HepG2 (cell line): ENCODE measurements around the gene ARFGAP3. TPM values are rescaled to one million over a fixed set of nuclear protein-coding genes. Genes with fewer than 3 reads are reported as not detected.

ENCODE experiments used
- ATF2 ChIP-seq: sonication (generic); formaldehyde crosslinking; IDR thresholded peaks from 2 replicates; pipeline ENCODE4 v1.4.0; 2020; ENCODE audit warnings: missing genetic modification reagents
- ATM ChIP-seq: fragments of 450-650 bp; IDR thresholded peaks from 2 replicates; pipeline ENCODE4 v1.7.1; 2017; ENCODE audit warnings: mild to moderate bottlenecking, borderline replicate concordance
- CENPBD1 ChIP-seq: sonication (generic); formaldehyde crosslinking; IDR thresholded peaks from 2 replicates; pipeline ENCODE4 v1.8.0; 2022; ENCODE audit warnings: missing genetic modification reagents, low read depth, mild to moderate bottlenecking, borderline replicate concordance
- DMAP1 ChIP-seq: IDR thresholded peaks from 2 replicates; pipeline ENCODE4 v1.6.1; 2016
- EED ChIP-seq: sonication (generic); formaldehyde crosslinking; IDR thresholded peaks from 2 replicates; pipeline ENCODE4 v1.5.0; 2020; ENCODE audit warnings: mild to moderate bottlenecking, missing genetic modification reagents
- FOXK2 ChIP-seq: fragments of 450-650 bp; IDR thresholded peaks from 2 replicates; pipeline ENCODE4 v1.6.1; 2016
- HNRNPLL ChIP-seq: fragments of 200-400 bp; formaldehyde crosslinking; IDR thresholded peaks from 2 replicates; pipeline ENCODE4 v1.6.1; 2017; ENCODE audit warnings: mild to moderate bottlenecking, low read depth, low read length; ENCODE audit not compliant: poor library complexity, severe bottlenecking
- IKZF5 ChIP-seq: IDR thresholded peaks from 2 replicates; pipeline ENCODE4 v1.6.1; 2018; ENCODE audit warnings: missing genetic modification reagents, mild to moderate bottlenecking, missing compliant biosample characterization
- MAF1 ChIP-seq: sonication (generic); formaldehyde crosslinking; IDR thresholded peaks from 2 replicates; pipeline ENCODE4 v1.5.0; 2020; ENCODE audit warnings: missing genetic modification reagents, borderline replicate concordance
- MYC ChIP-seq: sonication (generic); formaldehyde crosslinking; IDR thresholded peaks from 2 replicates; pipeline ENCODE4 v1.9.0; 2021; ENCODE audit warnings: missing genetic modification reagents, borderline replicate concordance
- NFE2L1 ChIP-seq: sonication (generic); formaldehyde crosslinking; IDR thresholded peaks from 2 replicates; pipeline ENCODE4 v1.4.0; 2020; ENCODE audit warnings: missing genetic modification reagents, mild to moderate bottlenecking, borderline replicate concordance
- NFE2L2 ChIP-seq: fragments of 150-350 bp; IDR thresholded peaks from 2 replicates; pipeline ENCODE4 v1.6.1; 2014; ENCODE audit warnings: low read length
- NFKB2 ChIP-seq: sonication (generic); formaldehyde crosslinking; IDR thresholded peaks from 2 replicates; pipeline ENCODE4 v1.4.0; 2020; ENCODE audit warnings: missing genetic modification reagents, borderline replicate concordance
- PAWR ChIP-seq: sonication (generic); formaldehyde crosslinking; IDR thresholded peaks from 2 replicates; pipeline ENCODE4 v1.4.0; 2020; ENCODE audit warnings: missing genetic modification reagents, mild to moderate bottlenecking, borderline replicate concordance
- POGK ChIP-seq: sonication (generic); formaldehyde crosslinking; conservative IDR thresholded peaks from 2 replicates; pipeline ENCODE4 v1.8.0; 2022; ENCODE audit warnings: mild to moderate bottlenecking, moderate library complexity, missing genetic modification reagents
- PRMT3 ChIP-seq: sonication (generic); formaldehyde crosslinking; IDR thresholded peaks from 2 replicates; pipeline ENCODE4 v1.8.1; 2022; ENCODE audit warnings: low read depth, mild to moderate bottlenecking, moderate library complexity, missing genetic modification reagents, borderline replicate concordance
- RAD21 ChIP-seq: fragments of 450-650 bp; formaldehyde crosslinking; IDR thresholded peaks from 2 replicates; pipeline ENCODE4 v1.5.0; 2020; ENCODE audit warnings: mild to moderate bottlenecking
- TBX2 ChIP-seq: sonication (generic); formaldehyde crosslinking; IDR thresholded peaks from 2 replicates; pipeline ENCODE4 v1.5.0; 2020; ENCODE audit warnings: missing genetic modification reagents, mild to moderate bottlenecking, borderline replicate concordance
- ZFP62 ChIP-seq: sonication (generic); formaldehyde crosslinking; IDR thresholded peaks from 2 replicates; pipeline ENCODE4 v1.4.0; 2020; ENCODE audit warnings: missing genetic modification reagents
- ZFP90 ChIP-seq: sonication (generic); formaldehyde crosslinking; IDR thresholded peaks from 2 replicates; pipeline ENCODE4 v1.8.0; 2022; ENCODE audit warnings: missing genetic modification reagents, mild to moderate bottlenecking, inconsistent platforms, borderline replicate concordance
- ZNF296 ChIP-seq: sonication (generic); formaldehyde crosslinking; conservative IDR thresholded peaks from 2 replicates; pipeline ENCODE4 v1.5.0; 2020; ENCODE audit warnings: mild to moderate bottlenecking, missing genetic modification reagents
- ZNF446 ChIP-seq: sonication (generic); formaldehyde crosslinking; IDR thresholded peaks from 2 replicates; pipeline ENCODE4 v1.5.0; 2020; ENCODE audit warnings: mild to moderate bottlenecking, missing genetic modification reagents
- ZNF484 ChIP-seq: sonication (generic); formaldehyde crosslinking; IDR thresholded peaks from 2 replicates; pipeline ENCODE4 v1.5.1; 2020; ENCODE audit warnings: mild to moderate bottlenecking, low read depth, missing genetic modification reagents, borderline replicate concordance
- ZNF652 ChIP-seq: IDR thresholded peaks from 2 replicates; pipeline ENCODE4 v1.6.1; 2016; ENCODE audit warnings: low read depth, borderline replicate concordance
- ZNF766 ChIP-seq: sonication (generic); formaldehyde crosslinking; IDR thresholded peaks from 2 replicates; pipeline ENCODE4 v1.5.0; 2020; ENCODE audit warnings: missing genetic modification reagents, borderline replicate concordance
- ZNF841 ChIP-seq: sonication (generic); formaldehyde crosslinking; IDR thresholded peaks from 2 replicates; pipeline ENCODE4 v1.8.1; 2023; ENCODE audit warnings: missing genetic modification reagents, borderline replicate concordance
- polyA plus RNA-seq, 8 experiments: library from polyadenylated mRNA; depleted of rRNA in 3 of 8; stranded (reverse) in 7 of 8; unstranded in 1 of 8; fragments of >200 nt; fragmentation: Illumina TruSeq in 4 of 8; extraction: Trizol in 4 of 8; gene quantifications; 2 replicates each; pipeline versions ENCODE4 v1.2.1 to v1.2.3, GENCODE V29; 2011 to 2016; ENCODE audit warnings: low read depth in 4 of 8, missing spikeins in 1 of 8, mixed read lengths in 1 of 8; ENCODE audit not compliant: insufficient read depth in 1 of 8
- total RNA-seq, 5 experiments: library from RNA; depleted of rRNA; stranded (reverse); fragments of >200 nt; fragmentation: Illumina TruSeq; extraction: Trizol; gene quantifications; 2 replicates each; pipeline ENCODE4 v1.2.3, GENCODE V29; 2016; ENCODE audit warnings: low read depth in 1 of 5

Gene ARFGAP3
- total and polyA plus RNA-seq, 2 of the 13 experiments (the other 11 are each of a cell fraction or from before 2014, with no cell fraction given): 41.7 to 61.6 TPM

- TF ChIP-seq ZNF296 (CRISPR knock-in tag): no peak
- no peak for TF ChIP-seq POGK (CRISPR knock-in tag)
- TF ChIP-seq PAWR (CRISPR knock-in tag): no peak
- TF ChIP-seq FOXK2: no peak
- TF ChIP-seq ZNF484 (CRISPR knock-in tag): no peak
- TF ChIP-seq DMAP1 (CRISPR knock-in tag): no peak
- no peak for TF ChIP-seq ZNF446 (CRISPR knock-in tag)
- TF ChIP-seq ZNF841: no peak
- TF ChIP-seq IKZF5 (CRISPR knock-in tag): peak; percentile 82
- TF ChIP-seq EED (CRISPR knock-in tag): no peak
- TF ChIP-seq NFE2L1 (CRISPR knock-in tag): no peak
- no peak for TF ChIP-seq CENPBD1
- TF ChIP-seq ZNF652 (CRISPR knock-in tag): no peak
- peak; percentile 76 for TF ChIP-seq TBX2 (CRISPR knock-in tag)
- no peak for TF ChIP-seq RAD21 (CRISPR knock-in tag)
- 0 out of 2 replicates have a peak, but pooled peaks have one; percentile 40 for TF ChIP-seq PRMT3 (CRISPR knock-in tag)
- TF ChIP-seq ZFP62 (CRISPR knock-in tag): no peak
- no peak for TF ChIP-seq ZNF766 (CRISPR knock-in tag)
- TF ChIP-seq NFE2L2: no peak
- no peak for TF ChIP-seq ZFP90 (CRISPR knock-in tag)
- TF ChIP-seq ATM: no peak
- peak; percentile 61; the same call in 1 of the 2 replicates for TF ChIP-seq MYC (CRISPR knock-in tag)
- TF ChIP-seq ATF2 (CRISPR knock-in tag): peak; percentile 10; the same call in 1 of the 2 replicates
- peak; percentile 47; the same call in 1 of the 2 replicates for TF ChIP-seq NFKB2 (CRISPR knock-in tag)
- no peak for TF ChIP-seq MAF1 (CRISPR knock-in tag)
- peak; percentile 17 for TF ChIP-seq HNRNPLL
Observed at GRCh38 chr22:42805016-42805997, 51.8 kb downstream of the ARFGAP3 start (continued).
